Measurements from ENCODE around the gene AHSG. TPM values are rescaled to one million over a fixed set of nuclear protein-coding genes. Genes with fewer than 3 reads are reported as not detected.

The AHSG gene
- total RNA-seq, 1 donor from 2014 or later = not detected

DNA sequence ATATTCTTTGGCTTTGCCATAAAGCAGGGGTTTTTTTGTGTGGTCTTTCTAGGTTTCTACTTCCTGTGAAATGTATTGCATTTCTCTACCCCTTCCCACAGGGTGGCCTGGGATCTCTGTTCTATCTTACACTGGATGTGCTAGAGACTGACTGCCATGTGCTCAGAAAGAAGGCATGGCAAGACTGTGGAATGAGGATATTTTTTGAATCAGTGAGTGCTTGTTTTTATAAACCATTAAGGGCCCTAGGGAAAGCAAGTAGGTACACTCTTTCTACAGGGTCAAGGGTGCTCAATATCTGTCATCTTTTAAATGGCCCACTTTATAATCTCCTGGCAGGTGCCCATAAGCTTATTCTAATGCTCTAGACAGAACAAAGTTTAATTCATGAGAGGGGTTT lies 28.1 kb downstream of the AHSG start:
- H3K9me3 ChIP-seq (ENCODE audit: insufficient read depth, low read depth, low read length) = no peaks in the 10 kb centered on the region
- H3K4me1 ChIP-seq (ENCODE audit: insufficient read depth, low read length) = peaks cover 6% of the 10 kb centered on the region
- Mint-ChIP-seq H3K36me3 (ENCODE audit: low read depth, unreplicated experiment) (no peaks in the 10 kb centered on the region), H3K9me3 (ENCODE audit: unreplicated experiment) (no peaks in the 10 kb centered on the region), H3K27ac (ENCODE audit: unreplicated experiment) (no peak overlapping the region), H3K4me1 (ENCODE audit: low read depth, unreplicated experiment) (peaks cover 10% of the 10 kb centered on the region), H3K27me3 (ENCODE audit: low read depth, unreplicated experiment) (peaks cover 8% of the 10 kb centered on the region), H3K4me3 (ENCODE audit: unreplicated experiment) (no peak overlapping the region)
- H3K36me3 ChIP-seq (ENCODE audit: insufficient read depth, low read length) = no peaks in the 10 kb centered on the region
- no peaks in the 10 kb centered on the region for H3K27me3 ChIP-seq (ENCODE audit: insufficient read depth, low read length)
- TF ChIP-seq, protein P1, sequence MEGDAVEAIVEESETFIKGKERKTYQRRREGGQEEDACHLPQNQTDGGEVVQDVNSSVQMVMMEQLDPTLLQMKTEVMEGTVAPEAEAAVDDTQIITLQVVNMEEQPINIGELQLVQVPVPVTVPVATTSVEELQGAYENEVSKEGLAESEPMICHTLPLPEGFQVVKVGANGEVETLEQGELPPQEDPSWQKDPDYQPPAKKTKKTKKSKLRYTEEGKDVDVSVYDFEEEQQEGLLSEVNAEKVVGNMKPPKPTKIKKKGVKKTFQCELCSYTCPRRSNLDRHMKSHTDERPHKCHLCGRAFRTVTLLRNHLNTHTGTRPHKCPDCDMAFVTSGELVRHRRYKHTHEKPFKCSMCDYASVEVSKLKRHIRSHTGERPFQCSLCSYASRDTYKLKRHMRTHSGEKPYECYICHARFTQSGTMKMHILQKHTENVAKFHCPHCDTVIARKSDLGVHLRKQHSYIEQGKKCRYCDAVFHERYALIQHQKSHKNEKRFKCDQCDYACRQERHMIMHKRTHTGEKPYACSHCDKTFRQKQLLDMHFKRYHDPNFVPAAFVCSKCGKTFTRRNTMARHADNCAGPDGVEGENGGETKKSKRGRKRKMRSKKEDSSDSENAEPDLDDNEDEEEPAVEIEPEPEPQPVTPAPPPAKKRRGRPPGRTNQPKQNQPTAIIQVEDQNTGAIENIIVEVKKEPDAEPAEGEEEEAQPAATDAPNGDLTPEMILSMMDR (IDR thresholded peaks at IDR 0.05; ENCODE audit: insufficient read depth, low read depth, low read length) = no peak
- no peak for TF ChIP-seq EZH2 (IDR thresholded peaks at IDR 0.05; ENCODE audit: insufficient read depth, low read length)
- H3K4me3 ChIP-seq (ENCODE audit: insufficient read depth, low read depth, low read length) = no peak overlapping the region
- DNase-seq (ENCODE audit: low read depth) (no peak), FAIRE-seq (no peak)
- H3K27ac ChIP-seq (ENCODE audit: low read depth, low read length) = no peak overlapping the region
- no peak overlapping the region for H3K9ac ChIP-seq (ENCODE audit: low read length)
- H3K79me2 ChIP-seq (ENCODE audit: insufficient read depth, low read length) = no peaks in the 10 kb centered on the region
- no peaks in the 10 kb centered on the region for H4K20me1 ChIP-seq (ENCODE audit: insufficient read depth, low read length)
- peak overlapping the region; percentile 53 for H3K4me2 ChIP-seq (ENCODE audit: low read length)
- H2AFZ ChIP-seq (ENCODE audit: low read depth, low read length) = no peak overlapping the region

- H3K4me1 ChIP-seq (ENCODE audit: insufficient read depth, low read length) = peaks cover 6% of the 10 kb centered on the region
- H2AFZ ChIP-seq (ENCODE audit: low read depth, low read length) = no peak overlapping the region
- H3K4me2 ChIP-seq (ENCODE audit: low read length) = no peak overlapping the region
- FAIRE-seq (no peak), DNase-seq (ENCODE audit: low read depth) (no peak)
- H3K9me3 ChIP-seq (ENCODE audit: insufficient read depth, low read depth, low read length) = no peaks in the 10 kb centered on the region
- no peak overlapping the region for H3K4me3 Mint-ChIP-seq (ENCODE audit: unreplicated experiment)
- TF ChIP-seq, protein P1 (IDR thresholded peaks at IDR 0.05; ENCODE audit: insufficient read depth, low read depth, low read length) = no peak
- TF ChIP-seq EZH2 (IDR thresholded peaks at IDR 0.05; ENCODE audit: insufficient read depth, low read length) = no peak
- no peaks in the 10 kb centered on the region for H3K79me2 ChIP-seq (ENCODE audit: insufficient read depth, low read length)
- no peak overlapping the region for H3K27ac Mint-ChIP-seq (ENCODE audit: unreplicated experiment)
- H3K27ac ChIP-seq (ENCODE audit: low read depth, low read length) = no peak overlapping the region
- H3K27me3 ChIP-seq (ENCODE audit: insufficient read depth, low read length) = no peaks in the 10 kb centered on the region
- H3K9ac ChIP-seq (ENCODE audit: low read length) = no peak overlapping the region
- H3K9me3 Mint-ChIP-seq (ENCODE audit: unreplicated experiment) = no peaks in the 10 kb centered on the region
- H3K4me3 ChIP-seq (ENCODE audit: insufficient read depth, low read depth, low read length) = no peak overlapping the region
- H3K27me3 Mint-ChIP-seq (ENCODE audit: low read depth, unreplicated experiment) = peaks cover 3% of the 10 kb centered on the region
- peaks cover 10% of the 10 kb centered on the region for H3K4me1 Mint-ChIP-seq (ENCODE audit: low read depth, unreplicated experiment)
- no peaks in the 10 kb centered on the region for H3K36me3 Mint-ChIP-seq (ENCODE audit: low read depth, unreplicated experiment)
- H3K36me3 ChIP-seq (ENCODE audit: insufficient read depth, low read length) = no peaks in the 10 kb centered on the region
- no peaks in the 10 kb centered on the region for H4K20me1 ChIP-seq (ENCODE audit: insufficient read depth, low read length)
These were observed 29.2 kb downstream of the AHSG start for GRCh38 chr3:186642014-186642413.

GRCh38 chr3:186643493-186643892 lies 30.6 kb downstream of the AHSG start:
- TF ChIP-seq, protein P1 (IDR thresholded peaks at IDR 0.05; ENCODE audit: insufficient read depth, low read depth, low read length) = no peak
- no peak for TF ChIP-seq EZH2 (IDR thresholded peaks at IDR 0.05; ENCODE audit: insufficient read depth, low read length)
- Histone ChIP-seq H3K27ac (ENCODE audit: low read depth, low read length) (no peak overlapping the region), H3K4me1 (ENCODE audit: insufficient read depth, low read length) (peaks cover 6% of the 10 kb centered on the region), H3K4me2 (ENCODE audit: low read length) (no peak overlapping the region), H3K9ac (ENCODE audit: low read length) (no peak overlapping the region), H2AFZ (ENCODE audit: low read depth, low read length) (no peak overlapping the region), H3K9me3 (ENCODE audit: insufficient read depth, low read depth, low read length) (no peaks in the 10 kb centered on the region), H3K79me2 (ENCODE audit: insufficient read depth, low read length) (no peaks in the 10 kb centered on the region), H3K4me3 (ENCODE audit: insufficient read depth, low read depth, low read length) (no peak overlapping the region), H4K20me1 (ENCODE audit: insufficient read depth, low read length) (no peaks in the 10 kb centered on the region), H3K36me3 (ENCODE audit: insufficient read depth, low read length) (no peaks in the 10 kb centered on the region), H3K27me3 (ENCODE audit: insufficient read depth, low read length) (no peaks in the 10 kb centered on the region)
- Mint-ChIP-seq H3K4me1 (ENCODE audit: low read depth, unreplicated experiment) (peaks cover 10% of the 10 kb centered on the region), H3K27me3 (ENCODE audit: low read depth, unreplicated experiment) (no peaks in the 10 kb centered on the region), H3K36me3 (ENCODE audit: low read depth, unreplicated experiment) (no peaks in the 10 kb centered on the region), H3K9me3 (ENCODE audit: unreplicated experiment) (no peaks in the 10 kb centered on the region), H3K27ac (ENCODE audit: unreplicated experiment) (no peak overlapping the region), H3K4me3 (ENCODE audit: unreplicated experiment) (no peak overlapping the region)
- DNase-seq (ENCODE audit: low read depth) (no peak), FAIRE-seq (no peak)

Measured in astrocyte (in vitro differentiated cells and primary cell).